Liver (tissue), 9 donors: Measurements from ENCODE around the gene PHYHD1. TPM values are rescaled to one million over a fixed set of nuclear protein-coding genes. Genes with fewer than 3 reads are reported as not detected.

Experiments used
- DNase-seq: peaks from one replicate; pipeline ENCODE4 v3.0.0-alpha.2; 2017; ENCODE audit warnings: low spot score
- H3K27ac ChIP-seq, 2 donors: one replicate each; pipeline ENCODE4 v1.7.0; 2013; ENCODE audit warnings: inconsistent platforms in 2 of 2, low read length in 2 of 2, control low read depth in 1 of 2, low read depth in 1 of 2, mild to moderate bottlenecking in 1 of 2
- H3K27me3 ChIP-seq, 4 donors: one replicate each; pipeline versions ENCODE4 v1.6.1 to v1.7.0; 2013; ENCODE audit warnings: low read length in 3 of 4, inconsistent platforms in 1 of 4, mild to moderate bottlenecking in 1 of 4, moderate library complexity in 1 of 4; ENCODE audit not compliant: control insufficient read depth in 4 of 4, insufficient read depth in 4 of 4
- H3K36me3 ChIP-seq, 4 donors: one replicate each; pipeline versions ENCODE4 v1.6.1 to v1.7.0; 2013; ENCODE audit warnings: low read length in 3 of 4, mild to moderate bottlenecking in 3 of 4, low read depth in 1 of 4, moderate library complexity in 1 of 4; ENCODE audit not compliant: control insufficient read depth in 4 of 4, insufficient read depth in 3 of 4
- H3K4me1 ChIP-seq, 4 donors: one replicate each; pipeline versions ENCODE4 v1.6.1 to v1.7.0; 2013; ENCODE audit warnings: low read length in 3 of 4, mild to moderate bottlenecking in 3 of 4, moderate library complexity in 1 of 4; ENCODE audit not compliant: control insufficient read depth in 4 of 4, insufficient read depth in 4 of 4
- H3K4me3 ChIP-seq, 3 donors: one replicate each; pipeline versions ENCODE4 v1.6.1 to v1.7.0; 2013; ENCODE audit warnings: low read length in 3 of 3, control low read depth in 1 of 3, low read depth in 1 of 3, mild to moderate bottlenecking in 1 of 3
- H3K9ac ChIP-seq, 2 donors: one replicate each; pipeline ENCODE4 v1.7.0; 2013; ENCODE audit warnings: low read length in 2 of 2, mild to moderate bottlenecking in 2 of 2, moderate library complexity in 2 of 2, control low read depth in 1 of 2, low read depth in 1 of 2
- H3K9me3 ChIP-seq, 4 donors: one replicate each; pipeline versions ENCODE4 v1.6.1 to v1.7.0; 2013; ENCODE audit warnings: low read length in 3 of 4; ENCODE audit not compliant: control insufficient read depth in 4 of 4
- EGR1 ChIP-seq, 2 donors: IDR thresholded peaks; 2 replicates each; pipeline ENCODE4 v1.6.1; 2016 to 2018; ENCODE audit warnings: antibody characterized with exemption in 2 of 2, low read depth in 2 of 2
- FOXA1 ChIP-seq: IDR thresholded peaks from 2 replicates; pipeline ENCODE4 v1.6.1; 2016; ENCODE audit warnings: antibody characterized with exemption
- FOXA2 ChIP-seq: IDR thresholded peaks from 2 replicates; pipeline ENCODE4 v1.6.1; 2016; ENCODE audit warnings: antibody characterized with exemption
- GABPA ChIP-seq, 2 donors: IDR thresholded peaks in 1 of 2; conservative IDR thresholded peaks in 1 of 2; 2 replicates each; pipeline ENCODE4 v1.6.1; 2016; ENCODE audit warnings: antibody characterized with exemption in 2 of 2, mild to moderate bottlenecking in 1 of 2, moderate library complexity in 1 of 2
- HNF4A ChIP-seq, 2 donors: conservative IDR thresholded peaks; 2 replicates each; pipeline ENCODE4 v1.6.1; 2016; ENCODE audit warnings: antibody characterized with exemption in 2 of 2, mild to moderate bottlenecking in 2 of 2
- HNF4G ChIP-seq: IDR thresholded peaks from 2 replicates; pipeline ENCODE4 v1.6.1; 2016; ENCODE audit warnings: antibody characterized with exemption
- JUND ChIP-seq, 2 donors: IDR thresholded peaks; 2 replicates each; pipeline ENCODE4 v1.6.1; 2016; ENCODE audit warnings: antibody characterized with exemption in 2 of 2
- NR2F2 ChIP-seq: IDR thresholded peaks from 2 replicates; pipeline ENCODE4 v1.6.1; 2016; ENCODE audit warnings: antibody characterized with exemption
- RAD21 ChIP-seq, 2 donors: IDR thresholded peaks; 2 replicates each; pipeline ENCODE4 v1.6.1; 2016; ENCODE audit warnings: antibody characterized with exemption in 2 of 2, mild to moderate bottlenecking in 2 of 2
- RXRA ChIP-seq, 2 donors: IDR thresholded peaks; 2 replicates each; pipeline ENCODE4 v1.6.1; 2017 to 2018; ENCODE audit warnings: antibody characterized with exemption in 2 of 2, mild to moderate bottlenecking in 1 of 2
- SP1 ChIP-seq: IDR thresholded peaks from 2 replicates; pipeline ENCODE4 v1.6.1; 2018; ENCODE audit warnings: antibody characterized with exemption, mild to moderate bottlenecking
- TAF1 ChIP-seq: conservative IDR thresholded peaks from 2 replicates; pipeline ENCODE4 v1.6.1; 2016; ENCODE audit warnings: antibody characterized with exemption, mild to moderate bottlenecking
- YY1 ChIP-seq: IDR thresholded peaks from 2 replicates; pipeline ENCODE4 v1.6.1; 2016; ENCODE audit warnings: antibody characterized with exemption, mild to moderate bottlenecking
- WGBS: extraction: QIAGEN DNeasy Blood & Tissue Kit; methylation state at CpG from one replicate; pipeline ENCODE4 v1.1.7; 2013; 5-methylcytosine and 5-hydroxymethylcytosine counted together
- polyA plus RNA-seq, 2 donors: library from polyadenylated mRNA; stranded (reverse) in 1 of 2; unstranded in 1 of 2; fragments of 200-250 nt in 1 of 2; fragments of >200 nt in 1 of 2; fragmentation: Nextera tagmentation in 1 of 2; extraction: Ambion mirVana in 1 of 2; gene quantifications; one replicate each; pipeline versions ENCODE4 v1.2.1 to v1.2.3, GENCODE V29; 2013 to 2015
- total RNA-seq, 2 donors: library from RNA; depleted of rRNA; stranded (reverse); fragments of >200 nt; gene quantifications; one replicate each; pipeline ENCODE4 v1.2.3, GENCODE V29; 2014
- TF ChIP-seq, protein P1 (sequence below): IDR thresholded peaks from 2 replicates; pipeline ENCODE4 v1.6.1; 2016; ENCODE audit warnings: antibody characterized with exemption, mild to moderate bottlenecking
- TF ChIP-seq, protein P2 (sequence below): IDR thresholded peaks from 2 replicates; pipeline ENCODE4 v1.6.1; 2016; ENCODE audit warnings: antibody characterized with exemption
- TF ChIP-seq, protein P3 (sequence below): fragments of 150-350 bp; IDR thresholded peaks from 2 replicates; pipeline ENCODE4 v1.5.1; 2017; ENCODE audit warnings: improper control_type of control experiment, low read depth, low read length; ENCODE audit not compliant: missing input control
- TF ChIP-seq, protein P4 (sequence below): IDR thresholded peaks from 2 replicates; pipeline ENCODE4 v1.6.1; 2016; ENCODE audit warnings: antibody characterized with exemption
- TF ChIP-seq, protein P5 (sequence below): IDR thresholded peaks from 2 replicates; pipeline ENCODE4 v1.6.1; 2016; ENCODE audit warnings: antibody characterized with exemption
- donor health status: healthy.
- donor health status: healthy.
- donor health status: healthy.
- donor health status: healthy.
- donor health status: healthy.

Gene PHYHD1
- total and polyA plus RNA-seq, 4 donors, result 9.2 to 72.8 (median 31.3) TPM

DNA sequence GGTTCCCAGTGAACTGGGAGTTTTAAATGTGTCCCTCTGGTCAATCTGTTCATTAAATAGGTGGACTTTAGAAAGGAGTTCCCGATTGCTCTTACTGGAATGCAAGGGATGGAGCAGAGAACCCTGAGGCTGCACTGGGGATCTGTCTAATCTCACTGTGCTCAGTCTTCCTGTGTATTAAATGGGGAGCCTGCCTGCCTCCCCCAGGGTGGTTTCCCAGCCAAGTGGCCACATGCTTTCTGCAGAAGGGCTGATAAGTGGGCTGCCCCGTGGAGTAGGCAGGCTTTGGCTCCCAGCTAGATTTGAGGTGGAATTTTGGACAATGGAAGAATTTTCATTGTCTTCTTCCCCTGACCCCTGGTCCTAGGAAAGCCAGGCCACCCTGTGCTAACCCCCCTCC, 14.0 kb upstream of the PHYHD1 start (continued):
- TF ChIP-seq, protein P1, sequence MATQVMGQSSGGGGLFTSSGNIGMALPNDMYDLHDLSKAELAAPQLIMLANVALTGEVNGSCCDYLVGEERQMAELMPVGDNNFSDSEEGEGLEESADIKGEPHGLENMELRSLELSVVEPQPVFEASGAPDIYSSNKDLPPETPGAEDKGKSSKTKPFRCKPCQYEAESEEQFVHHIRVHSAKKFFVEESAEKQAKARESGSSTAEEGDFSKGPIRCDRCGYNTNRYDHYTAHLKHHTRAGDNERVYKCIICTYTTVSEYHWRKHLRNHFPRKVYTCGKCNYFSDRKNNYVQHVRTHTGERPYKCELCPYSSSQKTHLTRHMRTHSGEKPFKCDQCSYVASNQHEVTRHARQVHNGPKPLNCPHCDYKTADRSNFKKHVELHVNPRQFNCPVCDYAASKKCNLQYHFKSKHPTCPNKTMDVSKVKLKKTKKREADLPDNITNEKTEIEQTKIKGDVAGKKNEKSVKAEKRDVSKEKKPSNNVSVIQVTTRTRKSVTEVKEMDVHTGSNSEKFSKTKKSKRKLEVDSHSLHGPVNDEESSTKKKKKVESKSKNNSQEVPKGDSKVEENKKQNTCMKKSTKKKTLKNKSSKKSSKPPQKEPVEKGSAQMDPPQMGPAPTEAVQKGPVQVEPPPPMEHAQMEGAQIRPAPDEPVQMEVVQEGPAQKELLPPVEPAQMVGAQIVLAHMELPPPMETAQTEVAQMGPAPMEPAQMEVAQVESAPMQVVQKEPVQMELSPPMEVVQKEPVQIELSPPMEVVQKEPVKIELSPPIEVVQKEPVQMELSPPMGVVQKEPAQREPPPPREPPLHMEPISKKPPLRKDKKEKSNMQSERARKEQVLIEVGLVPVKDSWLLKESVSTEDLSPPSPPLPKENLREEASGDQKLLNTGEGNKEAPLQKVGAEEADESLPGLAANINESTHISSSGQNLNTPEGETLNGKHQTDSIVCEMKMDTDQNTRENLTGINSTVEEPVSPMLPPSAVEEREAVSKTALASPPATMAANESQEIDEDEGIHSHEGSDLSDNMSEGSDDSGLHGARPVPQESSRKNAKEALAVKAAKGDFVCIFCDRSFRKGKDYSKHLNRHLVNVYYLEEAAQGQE, result no peak
- TF ChIP-seq JUND (IDR thresholded peaks at IDR 0.05), result no peak
- TF ChIP-seq FOXA1, result no peak
- TF ChIP-seq HNF4G, result no peak
- TF ChIP-seq RXRA (IDR thresholded peaks at IDR 0.05), result no peak
- TF ChIP-seq GABPA (IDR thresholded peaks at IDR 0.05 in 1 of 2, conservative IDR thresholded peaks at IDR 0.05 in 1 of 2), result no peak

DNA sequence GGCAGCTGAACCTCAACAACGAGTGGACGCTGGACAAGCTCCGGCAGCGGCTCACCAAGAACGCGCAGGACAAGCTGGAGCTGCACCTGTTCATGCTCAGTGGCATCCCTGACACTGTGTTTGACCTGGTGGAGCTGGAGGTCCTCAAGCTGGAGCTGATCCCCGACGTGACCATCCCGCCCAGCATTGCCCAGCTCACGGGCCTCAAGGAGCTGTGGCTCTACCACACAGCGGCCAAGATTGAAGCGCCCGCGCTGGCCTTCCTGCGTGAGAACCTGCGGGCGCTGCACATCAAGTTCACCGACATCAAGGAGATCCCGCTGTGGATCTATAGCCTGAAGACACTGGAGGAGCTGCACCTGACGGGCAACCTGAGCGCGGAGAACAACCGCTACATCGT, 12.4 kb upstream of the PHYHD1 start:
- H3K4me1 ChIP-seq, result peaks cover under 1 to 28% (median 8%) of the 10 kb centered on the region in 4 donors
- TF ChIP-seq FOXA1, result no peak
- TF ChIP-seq, protein P2, sequence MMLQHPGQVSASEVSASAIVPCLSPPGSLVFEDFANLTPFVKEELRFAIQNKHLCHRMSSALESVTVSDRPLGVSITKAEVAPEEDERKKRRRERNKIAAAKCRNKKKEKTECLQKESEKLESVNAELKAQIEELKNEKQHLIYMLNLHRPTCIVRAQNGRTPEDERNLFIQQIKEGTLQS, result no peak
- H3K9ac ChIP-seq, result no peak overlapping the region
- DNase-seq, result no peak
- no peak overlapping the region for H3K27ac ChIP-seq
- H3K9me3 ChIP-seq, result no peaks in the 10 kb centered on the region
- peaks cover 2 to 39% (median 27%) of the 10 kb centered on the region in 4 donors for H3K36me3 ChIP-seq
- WGBS, result 98% methylated on average over 24 of the region's 24 CpGs
- no peak overlapping the region for H3K4me3 ChIP-seq
- no peaks in the 10 kb centered on the region for H3K27me3 ChIP-seq

DNA sequence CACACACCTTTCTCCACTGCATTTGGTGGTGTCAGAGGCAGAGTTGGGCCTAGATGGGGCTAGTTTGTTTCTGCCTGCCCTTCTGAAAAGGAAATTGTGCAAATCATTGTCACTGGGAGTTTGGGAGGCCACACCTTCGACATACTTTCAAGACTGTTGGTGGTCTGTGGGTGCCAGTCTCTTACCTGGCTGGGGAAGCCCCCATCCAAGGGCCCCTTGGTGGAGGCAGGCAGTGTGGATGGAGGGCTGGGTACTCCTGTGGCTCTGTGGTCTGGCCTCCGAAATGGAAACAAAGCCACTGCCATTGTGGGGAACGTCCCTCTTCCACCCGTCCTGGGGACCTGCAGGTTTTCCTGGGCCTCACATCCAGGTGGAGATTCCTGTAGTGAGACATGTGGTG, 10.9 kb upstream of the PHYHD1 start:
- H3K36me3 ChIP-seq, result peaks cover 6 to 39% (median 30%) of the 10 kb centered on the region in 4 donors
- peaks cover 3 to 39% (median 18%) of the 10 kb centered on the region in 4 donors for H3K4me1 ChIP-seq
- 88% methylated on average over 4 of the region's 4 CpGs for WGBS
- no peaks in the 10 kb centered on the region for H3K27me3 ChIP-seq
- no peak overlapping the region for H3K9ac ChIP-seq
- peak overlapping the region in 1 of 2 donors; percentile 6 for H3K27ac ChIP-seq
- no peaks in the 10 kb centered on the region for H3K9me3 ChIP-seq
- TF ChIP-seq NR2F2, result no peak
- TF ChIP-seq HNF4G, result no peak
- TF ChIP-seq FOXA2, result no peak
- TF ChIP-seq, protein P2, result no peak
- no peak for TF ChIP-seq TAF1
- TF ChIP-seq GABPA (IDR thresholded peaks at IDR 0.05 in 1 of 2, conservative IDR thresholded peaks at IDR 0.05 in 1 of 2), result no peak
- TF ChIP-seq, protein P3, sequence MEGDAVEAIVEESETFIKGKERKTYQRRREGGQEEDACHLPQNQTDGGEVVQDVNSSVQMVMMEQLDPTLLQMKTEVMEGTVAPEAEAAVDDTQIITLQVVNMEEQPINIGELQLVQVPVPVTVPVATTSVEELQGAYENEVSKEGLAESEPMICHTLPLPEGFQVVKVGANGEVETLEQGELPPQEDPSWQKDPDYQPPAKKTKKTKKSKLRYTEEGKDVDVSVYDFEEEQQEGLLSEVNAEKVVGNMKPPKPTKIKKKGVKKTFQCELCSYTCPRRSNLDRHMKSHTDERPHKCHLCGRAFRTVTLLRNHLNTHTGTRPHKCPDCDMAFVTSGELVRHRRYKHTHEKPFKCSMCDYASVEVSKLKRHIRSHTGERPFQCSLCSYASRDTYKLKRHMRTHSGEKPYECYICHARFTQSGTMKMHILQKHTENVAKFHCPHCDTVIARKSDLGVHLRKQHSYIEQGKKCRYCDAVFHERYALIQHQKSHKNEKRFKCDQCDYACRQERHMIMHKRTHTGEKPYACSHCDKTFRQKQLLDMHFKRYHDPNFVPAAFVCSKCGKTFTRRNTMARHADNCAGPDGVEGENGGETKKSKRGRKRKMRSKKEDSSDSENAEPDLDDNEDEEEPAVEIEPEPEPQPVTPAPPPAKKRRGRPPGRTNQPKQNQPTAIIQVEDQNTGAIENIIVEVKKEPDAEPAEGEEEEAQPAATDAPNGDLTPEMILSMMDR, result no peak
- TF ChIP-seq, protein P1, result no peak
- TF ChIP-seq JUND (IDR thresholded peaks at IDR 0.05), result no peak
- TF ChIP-seq, protein P4, sequence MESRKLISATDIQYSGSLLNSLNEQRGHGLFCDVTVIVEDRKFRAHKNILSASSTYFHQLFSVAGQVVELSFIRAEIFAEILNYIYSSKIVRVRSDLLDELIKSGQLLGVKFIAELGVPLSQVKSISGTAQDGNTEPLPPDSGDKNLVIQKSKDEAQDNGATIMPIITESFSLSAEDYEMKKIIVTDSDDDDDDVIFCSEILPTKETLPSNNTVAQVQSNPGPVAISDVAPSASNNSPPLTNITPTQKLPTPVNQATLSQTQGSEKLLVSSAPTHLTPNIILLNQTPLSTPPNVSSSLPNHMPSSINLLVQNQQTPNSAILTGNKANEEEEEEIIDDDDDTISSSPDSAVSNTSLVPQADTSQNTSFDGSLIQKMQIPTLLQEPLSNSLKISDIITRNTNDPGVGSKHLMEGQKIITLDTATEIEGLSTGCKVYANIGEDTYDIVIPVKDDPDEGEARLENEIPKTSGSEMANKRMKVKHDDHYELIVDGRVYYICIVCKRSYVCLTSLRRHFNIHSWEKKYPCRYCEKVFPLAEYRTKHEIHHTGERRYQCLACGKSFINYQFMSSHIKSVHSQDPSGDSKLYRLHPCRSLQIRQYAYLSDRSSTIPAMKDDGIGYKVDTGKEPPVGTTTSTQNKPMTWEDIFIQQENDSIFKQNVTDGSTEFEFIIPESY, result no peak
- TF ChIP-seq SP1, result no peak
- TF ChIP-seq, protein P5, sequence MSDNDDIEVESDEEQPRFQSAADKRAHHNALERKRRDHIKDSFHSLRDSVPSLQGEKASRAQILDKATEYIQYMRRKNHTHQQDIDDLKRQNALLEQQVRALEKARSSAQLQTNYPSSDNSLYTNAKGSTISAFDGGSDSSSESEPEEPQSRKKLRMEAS, result no peak
- TF ChIP-seq HNF4A (conservative IDR thresholded peaks at IDR 0.05), result no peak
- TF ChIP-seq YY1, result no peak
- no peak for TF ChIP-seq RAD21 (IDR thresholded peaks at IDR 0.05)
- no peak for TF ChIP-seq FOXA1
- no peak for TF ChIP-seq EGR1 (IDR thresholded peaks at IDR 0.05; ENCODE audit: low read depth in 2 of 2)
- no peak for TF ChIP-seq RXRA (IDR thresholded peaks at IDR 0.05)
- H3K4me3 ChIP-seq, result no peak overlapping the region
- DNase-seq, result no peak
